ENCODE results near the gene CSK. TPM values are rescaled to one million over a fixed set of nuclear protein-coding genes. Genes with fewer than 3 reads are reported as not detected.

Gene CSK
- total RNA-seq, 2 experiments from 2014 or later: 114 to 118 TPM

DNA sequence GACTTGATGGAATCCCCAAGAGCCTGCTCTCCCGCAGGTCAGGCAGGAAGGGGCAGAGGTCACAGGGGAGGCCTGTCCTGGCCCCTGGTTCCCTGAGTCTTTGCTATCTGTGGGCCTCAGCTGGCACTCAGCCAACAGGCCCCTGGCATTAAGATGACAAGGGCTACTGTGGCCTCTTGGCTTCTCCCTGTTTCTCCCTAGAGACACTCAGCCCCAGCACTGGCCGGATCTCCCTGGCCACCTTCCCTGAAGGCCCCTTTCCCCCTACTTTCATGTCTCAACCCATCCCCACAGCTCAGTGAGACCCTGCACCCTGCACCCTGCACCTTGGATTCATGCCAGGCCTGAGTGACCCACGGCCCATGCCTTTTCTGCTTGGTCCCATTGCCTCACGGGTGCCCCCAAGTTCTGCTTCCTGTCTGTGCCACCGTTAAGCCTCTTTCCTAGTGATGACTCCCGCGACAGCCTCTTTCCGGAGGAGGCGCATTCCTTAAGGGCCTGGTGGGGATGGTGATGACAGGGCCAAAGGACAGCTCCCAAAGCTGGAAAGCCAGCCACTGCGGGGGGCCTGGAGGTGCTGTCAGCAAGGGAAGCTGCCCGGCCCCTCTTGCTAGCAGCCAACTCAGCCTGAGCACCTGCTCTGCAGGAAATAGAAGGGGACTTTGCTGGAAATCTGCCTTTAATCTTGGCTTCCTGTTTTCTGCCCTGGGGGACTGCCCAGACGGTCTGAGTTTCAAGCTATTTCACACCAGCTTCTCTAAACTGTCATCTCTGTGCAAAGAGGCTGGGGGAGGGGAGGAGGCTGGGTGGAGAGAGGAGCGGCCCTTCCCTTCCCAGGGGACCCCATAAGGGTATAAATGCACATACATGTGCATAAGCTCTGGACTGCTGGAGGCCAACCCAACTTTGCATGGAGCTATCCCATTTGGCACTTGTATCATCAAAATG is 4.8 kb upstream of the CSK start:
- DNase-seq (peak in 10 of 14 experiments; percentile 44 to 91 (median 64)), ATAC-seq (ENCODE audit: poor library complexity) (peak; percentile 39)
- POLR2A ChIA-PET: interaction anchor here (0.8 to 22.7 kb wide), 16 partner anchors 9 to 851 kb away, joined by 3 to 925 read pairs (median 4); partner anchors contain the start of genes CLK3, COX5A, CSK and CYP1A1
- CTCF ChIA-PET: interaction anchor here (0.9 to 9.5 kb wide), 6 partner anchors 8 to 156 kb away, joined by 3 to 231 read pairs (median 22); partner anchors contain the start of gene ULK3
- H3K36me3 ChIP-seq (ENCODE audit: insufficient read depth, low read length): no peaks in the 10 kb centered on the region
- H3K4me3 ChIP-seq (ENCODE audit: low read length): peak overlapping the region; percentile 19
- Mint-ChIP-seq H3K27ac (peak overlapping the region; percentile 94), H3K36me3 (ENCODE audit: low read depth) (peaks cover 4% of the 10 kb centered on the region), H3K4me3 (peak overlapping the region; percentile 89), H3K4me1 (ENCODE audit: low read depth) (peaks cover 84% of the 10 kb centered on the region), H3K27me3 (no peaks in the 10 kb centered on the region), H3K9me3 (no peaks in the 10 kb centered on the region)
- intact Hi-C loops (cut with DNase I, micrococcal nuclease): no loop called here
- no peak for TF ChIP-seq CTCF (IDR thresholded peaks at IDR 0.05)
- no peaks in the 10 kb centered on the region for H3K9me3 ChIP-seq (ENCODE audit: control insufficient read depth in 1 of 2, insufficient read depth in 1 of 2, low read length in 2 of 2)
- H3K4me1 ChIP-seq (ENCODE audit: insufficient read depth, low read length): peaks cover 89% of the 10 kb centered on the region
- no peaks in the 10 kb centered on the region for H3K27me3 ChIP-seq (ENCODE audit: control insufficient read depth in 1 of 2, insufficient read depth in 2 of 2, low read length in 2 of 2)
- H3K27ac ChIP-seq (ENCODE audit: low read depth in 1 of 2, low read length in 2 of 2): peak overlapping the region; percentile 81 to 93

- Mint-ChIP-seq H3K27ac (peak overlapping the region; percentile 94), H3K4me3 (peak overlapping the region; percentile 89), H3K36me3 (ENCODE audit: low read depth) (peaks cover 8% of the 10 kb centered on the region), H3K9me3 (no peaks in the 10 kb centered on the region), H3K27me3 (no peaks in the 10 kb centered on the region), H3K4me1 (ENCODE audit: low read depth) (peaks cover 81% of the 10 kb centered on the region)
- DNase-seq: peak in 3 of 14 experiments; percentile 3 to 47 (median 35)
- H3K4me3 ChIP-seq (ENCODE audit: low read length): peak overlapping the region; percentile 19
- H3K27me3 ChIP-seq (ENCODE audit: control insufficient read depth in 1 of 2, insufficient read depth in 2 of 2, low read length in 2 of 2): no peaks in the 10 kb centered on the region
- no peak for TF ChIP-seq CTCF (IDR thresholded peaks at IDR 0.05)
- CTCF ChIA-PET: interaction anchor here (0.7 to 9.5 kb wide), 6 partner anchors 9 to 731 kb away, joined by 3 to 231 read pairs (median 21); no protein-coding TSS in a partner anchor
- no peaks in the 10 kb centered on the region for H3K9me3 ChIP-seq (ENCODE audit: control insufficient read depth in 1 of 2, insufficient read depth in 1 of 2, low read length in 2 of 2)
- POLR2A ChIA-PET: interaction anchor here (0.8 to 22.7 kb wide), 18 partner anchors 9 to 850 kb away, joined by 3 to 925 read pairs (median 4); partner anchors contain the start of genes CLK3, COX5A, CSK and CYP1A1
- no peaks in the 10 kb centered on the region for H3K36me3 ChIP-seq (ENCODE audit: insufficient read depth, low read length)
- peaks cover 86% of the 10 kb centered on the region for H3K4me1 ChIP-seq (ENCODE audit: insufficient read depth, low read length)
- H3K27ac ChIP-seq (ENCODE audit: low read depth in 1 of 2, low read length in 2 of 2): peak overlapping the region; percentile 81 to 93
- ATAC-seq (ENCODE audit: poor library complexity): no peak
- intact Hi-C loops (cut with DNase I, micrococcal nuclease): no loop called here
Measured at GRCh38 chr15:74777769-74778598, 3.9 kb upstream of the CSK start.

- peak in 2 of 14 experiments; percentile 2 for DNase-seq
- ChIA-PET POLR2A (interaction anchor here (1.0 to 33.5 kb wide), 7 partner anchors 1 to 178 kb away, joined by 3 to 925 read pairs (median 5); partner anchors contain the start of genes COX5A, CSK, RPP25 and SCAMP2), CTCF (interaction anchor here (0.7 to 9.5 kb wide), 7 partner anchors 7 to 730 kb away, joined by 3 to 231 read pairs (median 37); no protein-coding TSS in a partner anchor)
- Mint-ChIP-seq H3K36me3 (ENCODE audit: low read depth) (peaks cover 13% of the 10 kb centered on the region), H3K27me3 (no peaks in the 10 kb centered on the region), H3K27ac (peak overlapping the region; percentile 94), H3K4me3 (peak overlapping the region; percentile 89), H3K4me1 (ENCODE audit: low read depth) (peaks cover 75% of the 10 kb centered on the region), H3K9me3 (no peaks in the 10 kb centered on the region)
- no peak for ATAC-seq (ENCODE audit: poor library complexity)
- Histone ChIP-seq H3K27ac (ENCODE audit: low read depth in 1 of 2, low read length in 2 of 2) (peak overlapping the region; percentile 81 to 93), H3K36me3 (ENCODE audit: insufficient read depth, low read length) (no peaks in the 10 kb centered on the region), H3K27me3 (ENCODE audit: control insufficient read depth in 1 of 2, insufficient read depth in 2 of 2, low read length in 2 of 2) (no peaks in the 10 kb centered on the region), H3K9me3 (ENCODE audit: control insufficient read depth in 1 of 2, insufficient read depth in 1 of 2, low read length in 2 of 2) (no peaks in the 10 kb centered on the region), H3K4me1 (ENCODE audit: insufficient read depth, low read length) (peaks cover 86% of the 10 kb centered on the region), H3K4me3 (ENCODE audit: low read length) (no peak overlapping the region)
- intact Hi-C loops (cut with DNase I, micrococcal nuclease): no loop called here
- TF ChIP-seq CTCF (IDR thresholded peaks at IDR 0.05): no peak
Measured at GRCh38 chr15:74778599-74778970, 3.3 kb upstream of the CSK start.

All from CD4-positive, alpha-beta T cell (primary cell).